ENCODE measurements around the gene ASTE1.

GRCh38 chr3:131067983-131068382 is 41.4 kb upstream of the ASTE1 start:
- TF ChIP-seq CTCF (IDR thresholded peaks at IDR 0.05) = no peak
- no peak for TF ChIP-seq ZFX (IDR thresholded peaks at IDR 0.05; ENCODE audit: borderline replicate concordance)
